RPMI8226 (cell line): ENCODE measurements around the gene SSPN.
A peak's percentile ranks its signal among the peaks of the same experiment; 100 is the strongest.

Experiments used
- DNase-seq: peaks from one replicate; pipeline ENCODE4 v3.0.0-alpha.2; 2015

Gene SSPN

DNA sequence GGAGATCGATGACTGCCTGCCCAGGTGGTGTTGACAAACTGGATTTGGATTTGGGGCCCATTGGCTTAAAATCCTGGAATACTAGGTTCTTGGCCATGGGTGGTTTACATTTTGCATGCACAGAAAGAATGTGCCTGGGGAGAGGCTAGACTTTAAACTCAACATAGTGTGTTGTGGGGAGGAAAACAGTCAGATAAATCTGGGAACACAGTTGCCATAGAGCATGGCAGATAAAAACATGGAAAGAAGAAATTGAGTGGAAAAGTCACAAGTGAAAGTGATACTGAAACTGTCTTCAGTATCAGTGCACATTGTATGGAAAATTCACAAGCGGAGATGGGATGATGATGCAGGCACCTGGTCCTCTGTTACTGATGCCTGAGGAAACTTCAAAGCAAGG lies 95.2 kb downstream of the SSPN start:
- no peak for DNase-seq

DNA sequence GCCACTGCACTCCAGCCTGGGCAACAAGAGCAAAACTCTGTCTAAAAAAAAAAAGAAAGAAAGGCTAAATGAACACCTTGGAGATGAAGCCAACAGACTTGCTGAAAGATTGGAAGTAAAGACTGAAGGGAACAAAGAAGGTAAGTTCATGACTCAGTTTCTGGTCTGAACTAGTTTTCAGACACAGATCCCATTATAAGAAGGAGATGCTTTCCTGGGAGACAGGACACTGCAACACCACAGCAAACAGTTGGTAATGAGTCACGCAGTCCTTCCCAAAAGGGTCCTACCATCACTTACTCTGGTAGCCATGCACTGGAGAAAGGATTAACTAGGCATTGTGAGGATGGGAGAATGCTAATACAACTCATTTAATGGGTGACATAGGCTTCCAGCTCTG lies 97.2 kb downstream of the SSPN start:
- no peak for DNase-seq

DNA sequence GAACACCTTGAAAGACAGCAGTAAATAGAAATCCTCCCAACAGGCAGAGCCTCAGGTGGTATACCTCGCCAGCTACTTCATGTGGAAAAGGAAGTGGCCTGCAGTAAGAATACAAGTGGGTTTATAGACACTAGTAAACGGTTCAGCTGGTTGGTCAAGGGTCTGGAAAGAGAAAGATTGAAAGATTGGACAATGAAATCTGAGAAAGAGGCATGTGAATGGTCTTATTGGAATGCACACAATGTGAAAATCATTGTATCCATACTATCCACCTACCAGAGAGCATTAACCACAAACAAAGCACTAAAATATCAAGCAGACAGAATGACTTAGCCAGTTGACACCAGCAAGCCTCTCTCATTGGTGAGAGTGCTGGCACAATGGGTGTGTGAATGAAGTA lies 98.2 kb downstream of the SSPN start:
- no peak for DNase-seq

DNA sequence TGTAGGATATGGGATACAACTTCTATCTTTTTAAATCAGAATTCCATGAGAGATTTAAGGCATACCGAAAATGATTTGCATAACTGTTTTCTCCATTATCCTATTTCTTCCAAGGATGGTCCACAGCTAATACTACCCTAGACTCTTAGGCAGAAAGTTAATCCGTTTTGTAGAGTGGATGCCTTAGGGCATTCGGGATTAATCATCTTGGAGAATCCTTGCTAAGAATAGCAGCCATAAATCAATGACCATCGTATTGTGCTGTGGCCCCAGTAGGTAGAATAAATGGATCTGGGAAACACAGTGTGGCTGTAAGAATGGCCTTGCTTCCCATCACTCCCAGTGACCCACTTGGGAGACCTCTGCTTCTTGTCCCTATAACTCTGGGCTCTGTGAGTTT lies 99.6 kb downstream of the SSPN start:
- no peak for DNase-seq

DNA sequence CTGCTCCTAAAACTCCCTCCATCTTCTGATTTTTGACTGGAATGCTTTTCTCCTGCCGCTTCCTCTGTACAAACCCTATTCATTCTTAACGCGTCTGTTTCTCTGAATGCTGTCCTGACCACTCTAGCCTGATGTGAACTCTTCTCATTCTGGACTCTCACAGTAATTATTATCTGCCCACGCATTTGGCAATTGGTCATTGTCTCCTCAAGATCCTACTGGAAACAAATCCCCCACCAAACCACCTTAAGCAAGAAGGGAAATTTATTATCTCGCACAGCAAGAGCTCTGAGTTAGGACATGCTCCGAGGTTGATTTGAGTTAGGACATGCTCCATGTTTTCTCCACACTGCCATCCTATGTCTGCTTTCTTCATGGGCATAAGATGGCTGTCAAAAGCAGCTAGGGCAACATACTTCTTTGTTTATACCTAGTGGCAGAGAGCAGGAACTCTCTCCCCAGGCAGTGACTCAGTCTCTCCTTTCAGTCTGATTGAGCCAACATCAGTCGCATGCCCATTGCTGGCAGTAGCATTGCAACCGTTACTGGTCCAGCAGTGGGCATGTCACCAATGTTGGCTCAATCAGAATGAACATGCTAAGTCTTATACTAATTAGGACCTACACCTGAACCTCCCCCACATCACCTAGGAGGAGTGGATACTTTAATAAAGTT lies 102.2 kb downstream of the SSPN start:
- no peak for DNase-seq

DNA sequence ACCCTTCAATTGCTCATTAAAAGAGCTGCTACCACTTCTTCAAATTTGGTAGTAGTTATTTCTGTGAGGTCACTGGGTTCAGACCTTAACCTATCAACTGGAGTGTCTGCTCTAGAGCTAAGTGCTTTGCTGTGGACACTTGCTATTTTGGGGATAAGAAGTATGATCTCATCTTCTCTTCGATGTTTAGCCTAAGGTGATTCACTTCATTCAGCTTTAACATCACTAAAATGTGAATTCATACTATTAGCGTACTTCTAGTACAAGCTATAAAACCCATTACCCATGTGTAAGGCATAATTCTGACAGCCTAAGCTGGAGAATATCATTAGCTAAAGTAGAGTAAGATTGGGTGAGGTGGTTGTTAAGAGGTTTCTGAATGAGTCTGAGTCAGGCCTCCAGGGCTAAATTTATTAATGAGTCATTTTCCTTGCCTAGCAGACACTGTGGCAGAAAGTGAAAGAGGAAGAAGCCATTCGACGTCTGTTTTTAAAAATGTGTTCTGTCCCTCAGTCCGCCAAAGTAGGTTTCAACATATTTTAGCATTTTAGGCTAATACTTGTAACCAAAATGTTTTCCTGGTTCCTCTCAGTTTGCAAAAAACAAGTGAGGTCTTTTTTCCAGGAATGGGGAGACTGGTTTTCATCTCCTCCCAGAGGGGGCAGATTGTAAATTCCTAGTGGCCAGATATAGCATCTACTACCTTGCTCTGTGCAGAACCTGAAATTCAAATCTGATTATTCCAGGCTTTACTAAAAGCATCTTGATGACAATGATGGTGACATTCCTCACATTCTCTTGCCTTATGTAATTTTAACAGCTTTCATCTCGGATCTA lies 103.6 kb downstream of the SSPN start:
- DNase-seq, result peak; percentile 83

DNA sequence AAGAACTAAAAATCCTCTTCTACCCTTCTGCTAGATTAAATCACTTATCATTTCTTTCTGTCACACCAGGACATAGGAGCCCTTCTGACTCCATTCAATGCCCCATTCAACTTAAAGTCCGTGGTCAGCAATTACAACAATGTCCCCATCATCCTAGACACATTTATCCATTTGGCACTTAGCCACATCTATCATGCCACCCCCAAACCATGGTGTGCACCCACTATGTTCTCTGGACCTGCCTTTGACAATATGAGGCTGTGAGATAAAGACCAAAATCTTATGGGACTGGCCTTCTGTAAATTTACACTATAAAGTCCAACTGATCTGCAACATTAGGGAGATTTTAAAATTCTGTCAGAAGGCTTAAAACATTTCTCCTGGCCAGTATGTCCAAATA lies 104.4 kb downstream of the SSPN start:
- no peak for DNase-seq
